Measurements from ENCODE around the gene PRR5L. TPM values are rescaled to one million over a fixed set of nuclear protein-coding genes. Genes with fewer than 3 reads are reported as not detected.

The PRR5L gene
- total RNA-seq, 1 donor = 57.0 TPM

- no peak overlapping the region for H3K4me3 ChIP-seq (ENCODE audit: low read depth, low read length)
- TF ChIP-seq, protein P1, sequence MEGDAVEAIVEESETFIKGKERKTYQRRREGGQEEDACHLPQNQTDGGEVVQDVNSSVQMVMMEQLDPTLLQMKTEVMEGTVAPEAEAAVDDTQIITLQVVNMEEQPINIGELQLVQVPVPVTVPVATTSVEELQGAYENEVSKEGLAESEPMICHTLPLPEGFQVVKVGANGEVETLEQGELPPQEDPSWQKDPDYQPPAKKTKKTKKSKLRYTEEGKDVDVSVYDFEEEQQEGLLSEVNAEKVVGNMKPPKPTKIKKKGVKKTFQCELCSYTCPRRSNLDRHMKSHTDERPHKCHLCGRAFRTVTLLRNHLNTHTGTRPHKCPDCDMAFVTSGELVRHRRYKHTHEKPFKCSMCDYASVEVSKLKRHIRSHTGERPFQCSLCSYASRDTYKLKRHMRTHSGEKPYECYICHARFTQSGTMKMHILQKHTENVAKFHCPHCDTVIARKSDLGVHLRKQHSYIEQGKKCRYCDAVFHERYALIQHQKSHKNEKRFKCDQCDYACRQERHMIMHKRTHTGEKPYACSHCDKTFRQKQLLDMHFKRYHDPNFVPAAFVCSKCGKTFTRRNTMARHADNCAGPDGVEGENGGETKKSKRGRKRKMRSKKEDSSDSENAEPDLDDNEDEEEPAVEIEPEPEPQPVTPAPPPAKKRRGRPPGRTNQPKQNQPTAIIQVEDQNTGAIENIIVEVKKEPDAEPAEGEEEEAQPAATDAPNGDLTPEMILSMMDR (IDR thresholded peaks at IDR 0.05; ENCODE audit: insufficient read depth, low read depth, low read length) = no peak
- DNase-seq (ENCODE audit: low read depth) = no peak
Observed at GRCh38 chr11:36456156-36456555, 160.1 kb downstream of the PRR5L start.

DNA sequence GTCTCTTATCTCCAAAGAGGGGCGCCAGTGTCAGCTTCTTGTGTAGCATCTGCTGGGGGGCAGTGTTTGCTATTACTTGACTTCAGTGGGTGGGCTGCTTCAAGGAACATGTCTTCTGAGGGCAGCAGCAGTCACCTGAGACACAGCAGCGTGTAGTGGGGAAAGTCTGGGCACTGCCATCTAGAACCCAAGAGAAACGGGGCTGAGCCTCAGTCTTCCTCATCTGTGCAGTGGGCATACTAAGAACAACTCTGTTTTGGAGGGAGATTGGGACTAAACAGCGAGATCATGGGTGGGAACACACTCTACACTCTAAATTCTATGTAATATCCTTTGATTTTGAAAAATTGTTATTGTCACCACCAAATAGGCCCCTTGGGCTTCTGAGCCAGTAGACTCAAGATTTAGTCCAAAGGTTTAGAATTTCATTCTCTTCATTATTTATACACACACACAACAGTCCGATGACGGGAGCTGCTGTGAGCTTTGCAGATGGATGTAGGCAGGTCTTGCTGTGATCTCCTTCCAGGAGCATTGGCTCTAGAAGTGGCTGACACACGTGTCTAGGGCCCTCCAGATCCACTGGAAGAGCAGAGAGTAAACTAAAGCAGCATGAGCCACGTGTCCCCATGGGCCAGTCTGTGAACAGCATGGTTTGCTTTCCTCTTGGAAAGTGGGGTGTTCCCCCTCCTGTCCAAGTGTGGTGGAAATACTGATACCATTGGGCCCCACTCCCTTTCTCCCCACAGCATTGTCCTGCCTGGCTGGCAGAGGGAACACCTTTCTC is 162.2 kb downstream of the PRR5L start:
- DNase-seq (ENCODE audit: low read depth) = no peak
- no peak overlapping the region for H3K4me3 ChIP-seq (ENCODE audit: low read depth, low read length)
- TF ChIP-seq, protein P1 (IDR thresholded peaks at IDR 0.05; ENCODE audit: insufficient read depth, low read depth, low read length) = no peak

GRCh38 chr11:36459046-36459445 is 163.0 kb downstream of the PRR5L start:
- no peak overlapping the region for H3K4me3 ChIP-seq (ENCODE audit: low read depth, low read length)
- TF ChIP-seq, protein P1 (IDR thresholded peaks at IDR 0.05; ENCODE audit: insufficient read depth, low read depth, low read length) = no peak
- no peak for DNase-seq (ENCODE audit: low read depth)

- TF ChIP-seq, protein P1 (IDR thresholded peaks at IDR 0.05; ENCODE audit: insufficient read depth, low read depth, low read length) = no peak
- H3K4me3 ChIP-seq (ENCODE audit: low read depth, low read length) = no peak overlapping the region
- no peak for DNase-seq (ENCODE audit: low read depth)
Observed at GRCh38 chr11:36460220-36460619, 164.1 kb downstream of the PRR5L start.

GRCh38 chr11:36462321-36462720 is 166.2 kb downstream of the PRR5L start:
- H3K4me3 ChIP-seq (ENCODE audit: low read depth, low read length) = no peak overlapping the region
- DNase-seq (ENCODE audit: low read depth) = no peak
- TF ChIP-seq, protein P1 (IDR thresholded peaks at IDR 0.05; ENCODE audit: insufficient read depth, low read depth, low read length) = no peak

DNA sequence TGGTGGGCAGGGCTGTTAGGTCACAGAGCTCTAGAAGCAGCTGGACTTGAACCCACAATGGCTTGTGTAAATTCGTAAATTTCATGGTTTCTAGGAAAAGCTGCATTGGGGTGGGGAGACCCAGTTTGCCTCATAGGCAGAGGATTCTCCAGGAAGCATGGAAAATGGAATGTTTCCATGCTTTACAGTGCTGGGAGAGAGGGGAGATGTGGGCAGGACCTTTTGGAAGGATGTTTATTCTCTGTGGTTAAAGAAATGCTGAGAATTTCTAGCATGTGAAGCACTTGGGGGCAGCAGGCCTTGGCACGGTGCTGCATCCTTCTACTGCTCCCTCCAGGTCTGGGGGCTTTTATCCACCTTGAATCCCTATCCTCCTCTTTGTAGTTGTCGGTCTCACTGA is 167.7 kb downstream of the PRR5L start:
- peak; percentile 78 for DNase-seq (ENCODE audit: low read depth)
- H3K4me3 ChIP-seq (ENCODE audit: low read depth, low read length) = no peak overlapping the region
- TF ChIP-seq, protein P1 (IDR thresholded peaks at IDR 0.05; ENCODE audit: insufficient read depth, low read depth, low read length) = no peak

GRCh38 chr11:36464720-36465119 is 168.6 kb downstream of the PRR5L start:
- DNase-seq (ENCODE audit: low read depth) = peak; percentile 28
- H3K4me3 ChIP-seq (ENCODE audit: low read depth, low read length) = no peak overlapping the region
- TF ChIP-seq, protein P1 (IDR thresholded peaks at IDR 0.05; ENCODE audit: insufficient read depth, low read depth, low read length) = no peak

All from fibroblast of villous mesenchyme (primary cell).